GM19035 (cell line): ENCODE measurements around the gene GPC3.

Experiments
- ATAC-seq: cut with Tn5 transposase; IDR thresholded peaks from one replicate; pipeline ENCODE4 v1.9.1; 2021; ENCODE audit not compliant: unreplicated experiment

The GPC3 gene

GRCh38 chrX:133706890-133707289 lies 278.5 kb downstream of the GPC3 start:
- ATAC-seq: no peak

GRCh38 chrX:133702230-133702629 lies 283.2 kb downstream of the GPC3 start:
- ATAC-seq: no peak

GRCh38 chrX:133699023-133699728 lies 286.2 kb downstream of the GPC3 start:
- no peak for ATAC-seq

GRCh38 chrX:133698298-133698697 lies 287.1 kb downstream of the GPC3 start:
- ATAC-seq: no peak

- no peak for ATAC-seq
These were observed 287.7 kb downstream of the GPC3 start for GRCh38 chrX:133697656-133698055.

GRCh38 chrX:133689997-133690599 lies 295.3 kb downstream of the GPC3 start:
- no peak for ATAC-seq

GRCh38 chrX:133685822-133686221 lies 299.6 kb downstream of the GPC3 start:
- no peak for ATAC-seq

- ATAC-seq: no peak
These were observed 303.5 kb downstream of the GPC3 start for GRCh38 chrX:133681897-133682296.

GRCh38 chrX:133681421-133681820 lies 304.0 kb downstream of the GPC3 start:
- no peak for ATAC-seq

GRCh38 chrX:133677123-133678063 lies 308.0 kb downstream of the GPC3 start:
- ATAC-seq: no peak

- no peak for ATAC-seq
These were observed 308.9 kb downstream of the GPC3 start for GRCh38 chrX:133676344-133677122.

- ATAC-seq: no peak
These were observed 310.5 kb downstream of the GPC3 start for GRCh38 chrX:133674726-133675470.

- no peak for ATAC-seq
These were observed 315.0 kb downstream of the GPC3 start for GRCh38 chrX:133670383-133670782.

GRCh38 chrX:133669214-133669613 lies 316.2 kb downstream of the GPC3 start:
- ATAC-seq: no peak

GRCh38 chrX:133668225-133668931 lies 317.0 kb downstream of the GPC3 start:
- ATAC-seq: no peak

- ATAC-seq: no peak
These were observed 319.1 kb downstream of the GPC3 start for GRCh38 chrX:133666256-133666655.

- no peak for ATAC-seq
These were observed 323.2 kb downstream of the GPC3 start for GRCh38 chrX:133661962-133662839.

- no peak for ATAC-seq
These were observed 325.1 kb downstream of the GPC3 start for GRCh38 chrX:133660281-133660680.
